GM19099 (cell line): ENCODE results near the gene THAP3.

ENCODE experiments used
- POLR2A ChIP-seq: IDR thresholded peaks from 3 replicates; pipeline ENCODE4 v1.6.1; 2011; ENCODE audit warnings: low read depth; ENCODE audit not compliant: insufficient read length; ENCODE audit errors: extremely low read depth

The THAP3 gene

DNA sequence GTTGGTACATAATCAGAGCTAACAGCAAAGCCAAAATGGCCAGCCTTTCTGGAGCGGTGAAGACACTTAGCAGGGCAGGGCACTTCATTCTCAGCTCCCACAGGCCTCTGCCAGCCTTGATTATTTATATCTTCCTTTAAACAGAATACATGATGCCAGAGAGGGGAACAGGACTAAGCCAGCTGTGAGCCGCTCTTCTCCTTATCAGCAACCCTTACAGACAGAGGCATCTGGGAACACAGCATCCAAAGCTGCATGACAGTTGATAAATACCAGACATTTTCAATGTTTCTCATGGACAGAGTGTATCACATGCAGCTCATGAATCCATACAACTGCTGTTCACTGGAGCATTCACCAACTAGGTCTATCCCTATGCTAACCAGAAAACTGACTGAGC lies 47.9 kb downstream of the THAP3 start:
- no peak for TF ChIP-seq POLR2A

GRCh38 chr1:6673816-6674398 lies 49.2 kb downstream of the THAP3 start:
- no peak for TF ChIP-seq POLR2A

DNA sequence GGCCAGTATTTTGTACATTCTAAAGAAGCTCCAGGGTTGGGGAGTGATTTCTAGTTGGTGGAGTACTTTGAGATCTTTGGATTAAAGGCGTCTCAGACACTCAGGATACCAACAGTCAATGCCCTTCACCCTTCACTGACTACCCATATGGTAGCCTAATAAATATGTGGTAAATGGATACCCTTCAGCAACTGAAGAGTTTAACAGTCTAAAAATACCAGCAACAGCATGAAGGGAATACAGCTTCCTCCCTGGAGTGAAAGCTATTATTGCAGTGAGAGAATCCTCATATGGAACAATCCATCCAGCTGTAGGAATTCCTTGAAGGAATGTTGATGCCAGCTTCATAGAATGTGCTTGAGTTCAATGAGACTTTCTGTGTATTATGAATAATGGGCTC lies 50.1 kb downstream of the THAP3 start:
- TF ChIP-seq POLR2A, result no peak

DNA sequence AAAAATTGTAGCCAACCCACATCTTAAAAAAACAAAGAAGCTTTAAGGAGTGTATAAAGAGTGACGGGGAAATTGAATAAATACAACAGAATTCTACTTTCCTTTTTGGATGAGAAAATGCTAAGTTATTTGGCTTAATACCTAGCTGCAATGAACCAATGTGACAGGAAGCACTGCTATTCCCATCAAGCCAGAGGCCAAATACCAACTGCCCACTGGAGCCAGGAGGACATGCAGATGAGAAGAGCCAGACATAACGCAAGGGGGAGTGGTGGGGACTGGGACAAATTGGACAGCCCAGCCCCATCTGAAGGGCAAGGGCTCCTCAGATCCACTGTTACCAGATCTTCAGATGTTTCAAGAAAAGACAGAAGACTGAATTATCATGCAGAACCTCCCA lies 51.3 kb downstream of the THAP3 start:
- no peak for TF ChIP-seq POLR2A
